AG09309 (cell line): ENCODE data around the gene WDR91.

Source experiments
- DNase-seq: peaks from one replicate; pipeline ENCODE4 v3.0.0-alpha.2; 2010; ENCODE audit warnings: low read depth
- H3K4me3 ChIP-seq: 2 replicates; pipeline ENCODE4 v1.5.1; 2011; ENCODE audit warnings: mild to moderate bottlenecking, low read depth, low read length, moderate library complexity; ENCODE audit not compliant: control insufficient read depth
- TF ChIP-seq, protein P1 (sequence below): IDR thresholded peaks from 2 replicates; pipeline ENCODE4 v1.5.1; 2011; ENCODE audit warnings: mild to moderate bottlenecking, low read depth, low read length, inconsistent platforms; ENCODE audit not compliant: insufficient read depth, control insufficient read depth; ENCODE audit errors: missing control alignments

WDR91 gene

DNA sequence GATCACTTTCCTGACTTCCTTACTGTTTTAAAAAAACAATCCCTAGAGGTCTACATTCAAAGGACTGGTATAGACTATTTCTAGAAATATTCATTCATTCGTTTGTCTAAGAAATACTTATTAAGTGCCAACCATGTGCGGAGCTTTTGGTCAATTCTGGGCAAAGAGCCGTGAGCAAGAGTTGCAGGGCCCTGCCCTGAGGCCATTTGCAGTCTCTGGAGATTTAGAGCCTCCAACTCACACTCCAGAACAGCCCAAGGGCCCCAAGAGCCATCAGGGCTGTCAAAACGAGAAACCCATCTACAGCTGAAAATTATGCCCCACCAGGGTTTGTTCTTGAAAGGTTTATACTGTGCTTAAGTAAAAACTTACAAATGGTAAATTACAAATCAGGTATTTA, 16.2 kb downstream of the WDR91 start:
- TF ChIP-seq, protein P1, sequence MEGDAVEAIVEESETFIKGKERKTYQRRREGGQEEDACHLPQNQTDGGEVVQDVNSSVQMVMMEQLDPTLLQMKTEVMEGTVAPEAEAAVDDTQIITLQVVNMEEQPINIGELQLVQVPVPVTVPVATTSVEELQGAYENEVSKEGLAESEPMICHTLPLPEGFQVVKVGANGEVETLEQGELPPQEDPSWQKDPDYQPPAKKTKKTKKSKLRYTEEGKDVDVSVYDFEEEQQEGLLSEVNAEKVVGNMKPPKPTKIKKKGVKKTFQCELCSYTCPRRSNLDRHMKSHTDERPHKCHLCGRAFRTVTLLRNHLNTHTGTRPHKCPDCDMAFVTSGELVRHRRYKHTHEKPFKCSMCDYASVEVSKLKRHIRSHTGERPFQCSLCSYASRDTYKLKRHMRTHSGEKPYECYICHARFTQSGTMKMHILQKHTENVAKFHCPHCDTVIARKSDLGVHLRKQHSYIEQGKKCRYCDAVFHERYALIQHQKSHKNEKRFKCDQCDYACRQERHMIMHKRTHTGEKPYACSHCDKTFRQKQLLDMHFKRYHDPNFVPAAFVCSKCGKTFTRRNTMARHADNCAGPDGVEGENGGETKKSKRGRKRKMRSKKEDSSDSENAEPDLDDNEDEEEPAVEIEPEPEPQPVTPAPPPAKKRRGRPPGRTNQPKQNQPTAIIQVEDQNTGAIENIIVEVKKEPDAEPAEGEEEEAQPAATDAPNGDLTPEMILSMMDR = no peak
- no peak overlapping the region for H3K4me3 ChIP-seq
- DNase-seq = no peak

- no peak for DNase-seq
- TF ChIP-seq, protein P1 = no peak
- no peak overlapping the region for H3K4me3 ChIP-seq
Observed at GRCh38 chr7:135194494-135195095, 16.7 kb downstream of the WDR91 start.

DNA sequence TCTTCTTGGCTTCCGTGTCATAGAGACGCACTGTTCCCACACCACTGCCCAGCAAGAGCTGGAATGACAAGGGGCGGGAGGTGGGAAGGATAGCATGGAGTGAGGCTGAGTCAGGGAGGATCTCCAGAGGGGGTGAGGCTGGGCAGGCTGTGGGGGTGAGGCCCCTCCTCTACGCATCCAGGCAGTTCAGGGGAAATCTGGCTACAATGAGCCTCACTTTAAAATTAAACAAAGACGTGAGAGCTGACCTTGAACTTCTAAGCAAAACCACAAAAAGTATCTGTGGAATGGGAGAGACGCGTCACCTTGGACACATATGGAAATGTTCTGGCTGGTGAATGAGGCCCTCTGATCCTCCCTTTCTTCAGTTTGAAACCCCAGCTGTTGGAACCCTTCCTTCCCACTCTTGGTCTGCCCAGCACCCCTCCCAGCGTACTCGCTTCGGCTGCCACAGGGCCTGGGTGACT, 17.7 kb downstream of the WDR91 start:
- DNase-seq = peak; percentile 94
- TF ChIP-seq, protein P1 = no peak
- H3K4me3 ChIP-seq = no peak overlapping the region

GRCh38 chr7:135192914-135193536, 18.3 kb downstream of the WDR91 start:
- DNase-seq = no peak
- TF ChIP-seq, protein P1 = no peak
- H3K4me3 ChIP-seq = no peak overlapping the region

- no peak for DNase-seq
- TF ChIP-seq, protein P1 = no peak
- H3K4me3 ChIP-seq = no peak overlapping the region
Observed at GRCh38 chr7:135190703-135191102, 20.6 kb downstream of the WDR91 start.

GRCh38 chr7:135189961-135190360, 21.4 kb downstream of the WDR91 start:
- TF ChIP-seq, protein P1 = no peak
- DNase-seq = peak; percentile 17
- no peak overlapping the region for H3K4me3 ChIP-seq
